ENCODE measurements around the gene MRPL49.

Gene MRPL49

GRCh38 chr11:65130631-65131416 is 8.7 kb downstream of the MRPL49 start:
- no peak overlapping the region for H3K4me2 ChIP-seq (ENCODE audit: low read depth, low read length)
- no peak overlapping the region for H3K27ac ChIP-seq (ENCODE audit: low read length)
- no peak overlapping the region for H2AFZ ChIP-seq (ENCODE audit: low read length)
- no peaks in the 10 kb centered on the region for H3K27me3 ChIP-seq (replicated peaks; ENCODE audit: insufficient read depth, low read length)
- no peaks in the 10 kb centered on the region for H3K9me3 ChIP-seq (replicated peaks; ENCODE audit: insufficient read depth, low read length)
- peaks cover 19% of the 10 kb centered on the region for H3K36me3 ChIP-seq (replicated peaks; ENCODE audit: insufficient read depth, low read length)
- H3K4me1 ChIP-seq (ENCODE audit: low read length) = peaks cover 15% of the 10 kb centered on the region
- no peaks in the 10 kb centered on the region for H4K20me1 ChIP-seq (ENCODE audit: insufficient read depth, low read length)
- TF ChIP-seq EZH2phosphoT487 (IDR thresholded peaks at IDR 0.05; ENCODE audit: low read length) (no peak), EZH2 (optimal IDR thresholded peaks at IDR 0.05; ENCODE audit: low read depth, low read length) (no peak), CTCF (IDR thresholded peaks at IDR 0.05; ENCODE audit: low read length) (no peak)
- H3K4me3 ChIP-seq (ENCODE audit: low read length) = no peak overlapping the region
- no peaks in the 10 kb centered on the region for H3K9me2 ChIP-seq (replicated peaks; ENCODE audit: insufficient read depth, low read length)
- DNase-seq = no peak
- no peak overlapping the region for H3K9ac ChIP-seq (ENCODE audit: low read length)
- peaks cover 65% of the 10 kb centered on the region for H3F3A ChIP-seq (ENCODE audit: insufficient read depth, low read length)
- peaks cover 72% of the 10 kb centered on the region for H3K79me2 ChIP-seq (ENCODE audit: low read length)

- no peak overlapping the region for H2AFZ ChIP-seq (ENCODE audit: low read length)
- peaks cover 63% of the 10 kb centered on the region for H3F3A ChIP-seq (ENCODE audit: insufficient read depth, low read length)
- H3K4me3 ChIP-seq (ENCODE audit: low read length) = no peak overlapping the region; the same call in 1 of the 2 replicates
- no peaks in the 10 kb centered on the region for H3K9me2 ChIP-seq (replicated peaks; ENCODE audit: insufficient read depth, low read length)
- H3K27ac ChIP-seq (ENCODE audit: low read length) = peak overlapping the region; percentile 97; the same call in 1 of the 2 replicates
- no peaks in the 10 kb centered on the region for H4K20me1 ChIP-seq (ENCODE audit: insufficient read depth, low read length)
- H3K79me2 ChIP-seq (ENCODE audit: low read length) = peaks cover 70% of the 10 kb centered on the region
- peak overlapping the region; percentile 90; the same call in 1 of the 2 replicates for H3K4me2 ChIP-seq (ENCODE audit: low read depth, low read length)
- TF ChIP-seq EZH2 (optimal IDR thresholded peaks at IDR 0.05; ENCODE audit: low read depth, low read length) = no peak
- TF ChIP-seq EZH2phosphoT487 (IDR thresholded peaks at IDR 0.05; ENCODE audit: low read length) = no peak
- TF ChIP-seq CTCF (IDR thresholded peaks at IDR 0.05; ENCODE audit: low read length) = no peak
- H3K4me1 ChIP-seq (ENCODE audit: low read length) = peaks cover 15% of the 10 kb centered on the region
- H3K9me3 ChIP-seq (replicated peaks; ENCODE audit: insufficient read depth, low read length) = no peaks in the 10 kb centered on the region
- peak overlapping the region; percentile 99; the same call in 1 of the 2 replicates for H3K9ac ChIP-seq (ENCODE audit: low read length)
- no peak for DNase-seq
- no peaks in the 10 kb centered on the region for H3K27me3 ChIP-seq (replicated peaks; ENCODE audit: insufficient read depth, low read length)
- H3K36me3 ChIP-seq (replicated peaks; ENCODE audit: insufficient read depth, low read length) = peaks cover 19% of the 10 kb centered on the region
Measured at GRCh38 chr11:65131417-65131776, 9.3 kb downstream of the MRPL49 start.

- H3K36me3 ChIP-seq (replicated peaks; ENCODE audit: insufficient read depth, low read length) = peaks cover 18% of the 10 kb centered on the region
- peaks cover 60% of the 10 kb centered on the region for H3F3A ChIP-seq (ENCODE audit: insufficient read depth, low read length)
- no peaks in the 10 kb centered on the region for H3K27me3 ChIP-seq (replicated peaks; ENCODE audit: insufficient read depth, low read length)
- no peak for DNase-seq
- H3K27ac ChIP-seq (ENCODE audit: low read length) = peak overlapping the region; percentile 97
- peak overlapping the region; percentile 99; the same call in 1 of the 2 replicates for H3K9ac ChIP-seq (ENCODE audit: low read length)
- peaks cover 15% of the 10 kb centered on the region for H3K4me1 ChIP-seq (ENCODE audit: low read length)
- H4K20me1 ChIP-seq (ENCODE audit: insufficient read depth, low read length) = no peaks in the 10 kb centered on the region
- peaks cover 70% of the 10 kb centered on the region for H3K79me2 ChIP-seq (ENCODE audit: low read length)
- H3K9me2 ChIP-seq (replicated peaks; ENCODE audit: insufficient read depth, low read length) = no peaks in the 10 kb centered on the region
- TF ChIP-seq CTCF (IDR thresholded peaks at IDR 0.05; ENCODE audit: low read length) (no peak), EZH2 (optimal IDR thresholded peaks at IDR 0.05; ENCODE audit: low read depth, low read length) (no peak), EZH2phosphoT487 (IDR thresholded peaks at IDR 0.05; ENCODE audit: low read length) (no peak)
- H3K4me2 ChIP-seq (ENCODE audit: low read depth, low read length) = peak overlapping the region; percentile 90
- no peaks in the 10 kb centered on the region for H3K9me3 ChIP-seq (replicated peaks; ENCODE audit: insufficient read depth, low read length)
- peak overlapping the region; percentile 95 for H3K4me3 ChIP-seq (ENCODE audit: low read length)
- no peak overlapping the region for H2AFZ ChIP-seq (ENCODE audit: low read length)
Measured at GRCh38 chr11:65131895-65132237, 9.7 kb downstream of the MRPL49 start.

Data from MM.1S (cell line).